GM23338 (cell line): Measurements from ENCODE around the gene DNASE2. TPM values are rescaled to one million over a fixed set of nuclear protein-coding genes. Genes with fewer than 3 reads are reported as not detected.

Experiments used
- ATAC-seq: fragments of 200-7000 bp; cut with Tn5 transposase; 3 replicates; pipeline ENCODE4 v1.9.1; 2020
- DNase-seq: peaks from one replicate; pipeline ENCODE4 v3.0.0-alpha.2; 2015; ENCODE audit warnings: low spot score
- H2AFZ ChIP-seq: fragments of 200-600 bp; sonication (generic); 2 replicates; pipeline ENCODE4 v1.8.0; 2016; ENCODE audit warnings: antibody characterized with exemption, mild to moderate bottlenecking, moderate library complexity
- H3F3A ChIP-seq: fragments of 200-600 bp; sonication (generic); replicated peaks from 2 replicates; pipeline ENCODE4 v1.8.0; 2017; ENCODE audit warnings: antibody characterized with exemption, mixed run types, low read depth
- H3K27ac ChIP-seq: fragments of 200-600 bp; sonication (generic); 2 replicates; pipeline ENCODE4 v1.6.1; 2016; ENCODE audit warnings: low read depth
- H3K27me3 ChIP-seq: fragments of 200-600 bp; sonication (generic); 2 replicates; pipeline ENCODE4 v1.8.0; 2016; ENCODE audit warnings: mild to moderate bottlenecking, mixed run types, moderate library complexity; ENCODE audit not compliant: insufficient read depth
- H3K36me3 ChIP-seq: fragments of 200-600 bp; sonication (generic); 2 replicates; pipeline ENCODE4 v1.8.0; 2016; ENCODE audit warnings: mild to moderate bottlenecking; ENCODE audit not compliant: insufficient read depth
- H3K4me1 ChIP-seq: fragments of 200-600 bp; sonication (generic); 2 replicates; pipeline ENCODE4 v1.8.0; 2016; ENCODE audit warnings: mild to moderate bottlenecking, moderate library complexity; ENCODE audit not compliant: insufficient read depth
- H3K4me2 ChIP-seq: fragments of 200-600 bp; sonication (generic); 2 replicates; pipeline ENCODE4 v1.7.1; 2017; ENCODE audit warnings: mixed run types
- H3K4me3 ChIP-seq: fragments of 200-600 bp; sonication (generic); 2 replicates; pipeline ENCODE4 v1.6.1; 2016; ENCODE audit warnings: mixed run types
- H3K79me2 ChIP-seq: fragments of 200-600 bp; sonication (generic); replicated peaks from 2 replicates; pipeline ENCODE4 v1.8.0; 2017; ENCODE audit warnings: mild to moderate bottlenecking; ENCODE audit not compliant: insufficient read depth
- H3K9me2 ChIP-seq: fragments of 200-600 bp; sonication (generic); 2 replicates; pipeline ENCODE4 v1.8.0; 2017; ENCODE audit not compliant: insufficient read depth
- H4K20me1 ChIP-seq: fragments of 200-600 bp; sonication (generic); replicated peaks from 2 replicates; pipeline ENCODE4 v1.8.0; 2017; ENCODE audit warnings: mild to moderate bottlenecking; ENCODE audit not compliant: insufficient read depth
- H3K27ac Mint-ChIP-seq: 2 replicates; pipeline ENCODE4 v1.8.0; 2020; ENCODE audit warnings: inconsistent platforms, mild to moderate bottlenecking, moderate library complexity, mixed read lengths
- H3K27me3 Mint-ChIP-seq: 3 replicates; pipeline ENCODE4 v1.8.0; 2022; ENCODE audit warnings: low read depth, mild to moderate bottlenecking, moderate library complexity, mixed read lengths, inconsistent platforms; ENCODE audit not compliant: insufficient read depth, poor library complexity
- H3K36me3 Mint-ChIP-seq: 3 replicates; pipeline ENCODE4 v1.8.0; 2021; ENCODE audit warnings: low read depth, mild to moderate bottlenecking, inconsistent platforms, moderate library complexity, mixed read lengths
- H3K4me1 Mint-ChIP-seq: 3 replicates; pipeline ENCODE4 v1.8.0; 2020; ENCODE audit warnings: mild to moderate bottlenecking, inconsistent platforms, mixed read lengths
- H3K4me3 Mint-ChIP-seq: 3 replicates; pipeline ENCODE4 v1.8.0; 2021; ENCODE audit warnings: moderate library complexity, mild to moderate bottlenecking, inconsistent platforms, mixed read lengths
- H3K9me3 Mint-ChIP-seq: 3 replicates; pipeline ENCODE4 v1.8.0; 2020; ENCODE audit warnings: moderate library complexity, mild to moderate bottlenecking, inconsistent platforms, mixed read lengths
- CREB1 ChIP-seq: fragments of 250-450 bp; sonication (Bioruptor Pico); IDR thresholded peaks from 2 replicates; pipeline ENCODE4 v1.5.0; 2020; ENCODE audit warnings: low read depth, mild to moderate bottlenecking, moderate library complexity
- CTCF ChIP-seq, 2 experiments: fragments of 200-600 bp in 1 of 2; sonication (generic) in 1 of 2; conservative IDR thresholded peaks; 2 replicates each; pipeline versions ENCODE4 v1.5.1 to v1.6.1; 2016 to 2017; ENCODE audit warnings: antibody characterized with exemption in 2 of 2, low read depth in 2 of 2, mild to moderate bottlenecking in 2 of 2, moderate library complexity in 1 of 2
- ETS1 ChIP-seq: IDR thresholded peaks from 2 replicates; pipeline ENCODE4 v1.6.1; 2016; ENCODE audit warnings: antibody characterized with exemption
- EZH2 ChIP-seq: fragments of 200-600 bp; sonication (generic); IDR thresholded peaks from one replicate; pipeline ENCODE4 v1.8.0; 2017; ENCODE audit warnings: antibody characterized with exemption, mild to moderate bottlenecking, low read depth; ENCODE audit not compliant: unreplicated experiment
- EZH2phosphoT487 ChIP-seq: fragments of 200-600 bp; sonication (generic); IDR thresholded peaks from one replicate; pipeline ENCODE4 v1.8.1; 2018; ENCODE audit warnings: antibody characterized with exemption; ENCODE audit not compliant: unreplicated experiment
- JUNB ChIP-seq: IDR thresholded peaks from one replicate; pipeline ENCODE4 v1.6.1; 2016; ENCODE audit warnings: antibody characterized with exemption; ENCODE audit not compliant: unreplicated experiment
- NANOG ChIP-seq: IDR thresholded peaks from 2 replicates; pipeline ENCODE4 v1.6.1; 2016; ENCODE audit warnings: antibody characterized with exemption, borderline replicate concordance
- POLR2AphosphoS5 ChIP-seq: IDR thresholded peaks from 2 replicates; pipeline ENCODE4 v1.6.1; 2016; ENCODE audit warnings: antibody characterized with exemption, low read depth
- STAT1 ChIP-seq: IDR thresholded peaks from one replicate; pipeline ENCODE4 v1.6.1; 2016; ENCODE audit warnings: antibody characterized with exemption; ENCODE audit not compliant: unreplicated experiment
- ZNF331 ChIP-seq: fragments of 250-450 bp; sonication (Bioruptor Pico); IDR thresholded peaks from 2 replicates; pipeline ENCODE4 v1.5.0; 2020; ENCODE audit warnings: low read depth, mild to moderate bottlenecking, moderate library complexity
- polyA plus RNA-seq: library from polyadenylated mRNA; unstranded; fragments of >200 nt; fragmentation: Nextera tagmentation; extraction: Ambion mirVana; gene quantifications from 2 replicates; pipeline ENCODE4 v1.2.1, GENCODE V29; 2016
- total RNA-seq: library from RNA; depleted of rRNA; stranded (reverse); fragments of >200 nt; shearing (Covaris generic); gene quantifications from 2 replicates; pipeline ENCODE4 v1.2.3, GENCODE V29; 2014

Gene DNASE2
- total and polyA plus RNA-seq, 2 experiments from 2014 or later, result 17.4 to 35.0 TPM

- peaks cover 31% of the 10 kb centered on the region for H3K4me1 ChIP-seq
- H2AFZ ChIP-seq, result peak within 1 kb of the TSS; percentile 83
- TF ChIP-seq EZH2, result no peak
- no peak for TF ChIP-seq EZH2phosphoT487
- TF ChIP-seq ETS1, result no peak
- TF ChIP-seq STAT1, result no peak
- 0 out of 2 replicates have a peak, but pooled peaks have one; percentile 5 for TF ChIP-seq POLR2AphosphoS5
- TF ChIP-seq ZNF331 (CRISPR knock-in tag), result no peak
- H3K9me2 ChIP-seq, result no peaks in the 10 kb centered on the region
- H3K4me1 Mint-ChIP-seq, result peaks cover 35% of the 10 kb centered on the region
- peaks cover 11% of the 10 kb centered on the region; the same call in 1 of the 2 replicates for H4K20me1 ChIP-seq
- H3K27me3 ChIP-seq, result peaks cover 14% of the 10 kb centered on the region
- H3K79me2 ChIP-seq, result peaks cover 2% of the 10 kb centered on the region; the same call in 1 of the 2 replicates
- H3K4me3 ChIP-seq, result peak within 1 kb of the TSS; percentile 77
- peak within 1 kb of the TSS; percentile 75 for H3K4me3 Mint-ChIP-seq
- H3K4me2 ChIP-seq, result peak within 1 kb of the TSS; percentile 90
- no peak within 1 kb of the TSS for H3K27ac Mint-ChIP-seq
- peaks cover 32% of the 10 kb centered on the region for H3K27me3 Mint-ChIP-seq
- 0 out of 2 replicates have a peak within 1 kb of the TSS, but pooled peaks have one; percentile 50 for H3K27ac ChIP-seq
- no peaks in the 10 kb centered on the region for H3K36me3 ChIP-seq
- no peaks in the 10 kb centered on the region; the same call in 2 of the 3 replicates for H3K36me3 Mint-ChIP-seq
- no peak; the same call in 2 of the 3 replicates for ATAC-seq
- peak; percentile 71 for DNase-seq
- no peaks in the 10 kb centered on the region for H3K9me3 Mint-ChIP-seq
- peaks cover 50% of the 10 kb centered on the region for H3F3A ChIP-seq
These were observed 46.7 kb downstream of the DNASE2 start, which contains the start of gene RTBDN for GRCh38 chr19:12834566-12834943. Gene RTBDN (minus strand): TSS chr19:12834579. CDS start chr19:12829979, 4,600 bp downstream.

- Histone ChIP-seq H2AFZ (peak overlapping the region; percentile 83; the same call in 1 of the 2 replicates), H3K79me2 (no peaks in the 10 kb centered on the region; the same call in 1 of the 2 replicates), H3K27ac (no peak overlapping the region), H4K20me1 (peaks cover 11% of the 10 kb centered on the region; the same call in 1 of the 2 replicates), H3K4me2 (peak overlapping the region; percentile 90), H3K36me3 (no peaks in the 10 kb centered on the region), H3K27me3 (peaks cover 14% of the 10 kb centered on the region), H3K4me1 (peaks cover 27% of the 10 kb centered on the region), H3K9me2 (no peaks in the 10 kb centered on the region), H3F3A (peaks cover 47% of the 10 kb centered on the region), H3K4me3 (peak overlapping the region; percentile 77)
- DNase-seq (peak; percentile 74), ATAC-seq (peak; percentile 8)
- Mint-ChIP-seq H3K27me3 (peaks cover 32% of the 10 kb centered on the region), H3K4me1 (peaks cover 29% of the 10 kb centered on the region), H3K36me3 (no peaks in the 10 kb centered on the region; the same call in 2 of the 3 replicates), H3K9me3 (no peaks in the 10 kb centered on the region), H3K4me3 (peak overlapping the region; percentile 75), H3K27ac (no peak overlapping the region)
- TF ChIP-seq CREB1 (CRISPR knock-in tag), result no peak
- TF ChIP-seq POLR2AphosphoS5, result peak; percentile 46; the same call in 1 of the 2 replicates
- TF ChIP-seq EZH2phosphoT487, result no peak
- no peak for TF ChIP-seq NANOG
- no peak for TF ChIP-seq JUNB
- no peak for TF ChIP-seq CTCF (conservative IDR thresholded peaks at IDR 0.05; ENCODE audit: low read depth in 2 of 2)
- TF ChIP-seq STAT1, result no peak
These were observed 47.3 kb downstream of the DNASE2 start for GRCh38 chr19:12833738-12834565.
